ENCODE data around the gene OR8D2.
"Not testable (repeated sequence)": the region's sequence is repeated elsewhere in the genome, so short reads cannot be mapped to it uniquely, and the experiment has no call there.

OR8D2 gene

DNA sequence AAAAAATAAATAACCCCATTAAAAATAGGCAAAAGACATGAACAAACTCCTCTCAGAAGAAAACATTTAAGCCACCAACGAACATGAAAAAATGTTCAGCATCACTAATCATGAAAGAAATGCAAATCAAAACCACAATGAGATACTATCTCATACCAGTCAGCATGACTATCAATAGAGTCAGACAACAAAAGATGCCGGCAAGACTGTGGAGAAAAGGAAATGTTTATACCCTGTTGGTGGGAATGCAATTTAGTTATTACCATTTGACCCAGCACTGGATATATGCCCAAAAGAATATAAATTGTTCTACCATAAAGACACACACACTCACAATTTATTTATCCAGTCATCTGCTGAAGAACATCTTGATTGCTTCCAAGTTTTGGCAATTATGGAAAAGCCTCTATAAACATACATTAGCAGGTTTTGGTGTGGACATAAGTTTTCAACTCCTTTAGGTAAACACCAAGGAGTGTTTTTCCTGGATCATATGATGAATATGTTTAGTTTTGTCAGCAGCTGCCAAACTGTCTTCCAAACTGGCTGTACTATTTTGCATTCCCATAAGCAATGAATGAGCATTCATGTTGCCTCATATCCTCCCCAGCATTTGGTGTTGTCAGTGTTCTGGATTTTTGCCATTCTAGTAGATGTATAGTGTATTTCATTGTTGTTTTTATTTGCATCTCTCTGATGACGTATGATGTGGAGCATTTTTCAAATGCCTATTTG lies 34.2 kb downstream of the OR8D2 start:
- no peak for DNase-seq (ENCODE audit: low read depth in 3 of 3)

DNA sequence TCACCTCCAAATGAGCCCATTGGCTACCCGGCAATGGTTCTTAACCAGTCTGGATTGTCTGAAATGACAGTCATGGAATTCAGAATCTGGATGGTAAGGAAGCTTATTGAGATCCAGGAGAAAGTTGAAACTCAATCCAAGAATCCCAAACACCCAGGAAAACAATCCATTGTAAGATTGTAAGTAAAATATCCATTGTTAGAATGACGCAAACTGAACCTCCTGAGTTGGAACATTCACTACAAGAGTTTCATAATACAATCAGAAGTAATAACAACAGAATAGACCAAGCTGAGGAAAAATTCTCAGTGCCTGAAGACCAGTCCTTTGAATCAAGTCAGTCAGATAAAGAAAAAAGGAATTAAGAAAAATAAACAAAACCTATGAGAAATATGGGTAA lies 41.7 kb downstream of the OR8D2 start:
- DNase-seq (ENCODE audit: low read depth in 3 of 3): no peak

DNA sequence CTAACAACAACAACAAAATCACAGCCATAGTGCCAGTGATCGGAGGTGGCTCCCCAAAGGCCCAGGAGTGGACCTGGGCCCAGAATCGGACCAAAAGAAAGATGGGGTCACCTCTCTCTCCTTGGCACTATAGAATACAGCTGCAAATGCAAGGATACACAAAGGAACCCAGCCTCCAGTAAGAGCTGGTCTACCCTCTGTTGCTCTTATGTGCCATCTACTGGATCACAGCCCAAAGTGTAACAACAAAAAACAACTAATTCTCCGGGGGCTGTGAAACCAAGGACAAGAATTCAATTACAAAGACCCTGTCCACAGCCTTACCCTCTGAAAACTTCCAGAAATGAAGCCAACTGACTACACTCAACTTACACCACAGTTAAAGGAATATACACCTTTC lies 42.2 kb downstream of the OR8D2 start:
- no peak for DNase-seq (ENCODE audit: low read depth in 3 of 3)

DNA sequence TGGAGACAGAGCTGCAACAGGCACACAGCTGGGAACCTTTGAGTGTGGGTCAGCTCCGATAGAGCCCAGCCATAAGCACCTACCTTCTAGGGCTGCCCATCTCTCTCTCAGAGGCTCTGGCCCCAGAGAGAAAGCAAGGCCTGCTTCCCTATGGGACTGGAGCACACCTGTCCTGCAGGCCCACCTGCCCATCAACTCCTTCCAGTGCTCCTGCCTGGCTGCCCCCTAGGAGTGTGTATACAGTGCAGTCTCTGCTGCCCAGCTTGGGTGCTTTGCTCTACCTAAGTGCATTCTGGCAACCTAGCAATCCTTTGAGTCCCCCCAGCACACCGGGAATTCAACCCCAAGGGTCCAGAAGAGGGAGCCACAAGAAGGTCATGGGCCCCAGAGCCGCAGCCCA lies 42.8 kb downstream of the OR8D2 start:
- no peak for DNase-seq (ENCODE audit: low read depth in 3 of 3)

DNA sequence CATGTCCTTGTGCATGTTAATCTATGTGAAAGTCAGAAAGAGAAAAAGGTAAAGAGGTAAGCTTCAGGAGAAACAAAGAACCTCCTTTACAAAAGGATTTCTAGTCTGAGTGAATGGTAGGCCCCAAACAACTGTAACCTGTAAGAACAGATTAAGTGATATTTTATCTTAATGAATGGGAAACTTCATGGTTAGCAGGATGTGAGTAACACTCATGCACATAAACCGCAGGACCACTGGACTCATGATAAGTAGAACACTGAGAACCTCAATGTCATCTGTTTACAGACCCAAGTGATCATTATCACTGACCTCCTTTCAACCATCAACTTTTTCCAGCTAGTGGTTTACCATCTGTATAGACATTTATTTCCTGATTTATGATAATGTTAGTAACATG lies 43.9 kb downstream of the OR8D2 start:
- DNase-seq (ENCODE audit: low read depth in 3 of 3): no peak

DNA sequence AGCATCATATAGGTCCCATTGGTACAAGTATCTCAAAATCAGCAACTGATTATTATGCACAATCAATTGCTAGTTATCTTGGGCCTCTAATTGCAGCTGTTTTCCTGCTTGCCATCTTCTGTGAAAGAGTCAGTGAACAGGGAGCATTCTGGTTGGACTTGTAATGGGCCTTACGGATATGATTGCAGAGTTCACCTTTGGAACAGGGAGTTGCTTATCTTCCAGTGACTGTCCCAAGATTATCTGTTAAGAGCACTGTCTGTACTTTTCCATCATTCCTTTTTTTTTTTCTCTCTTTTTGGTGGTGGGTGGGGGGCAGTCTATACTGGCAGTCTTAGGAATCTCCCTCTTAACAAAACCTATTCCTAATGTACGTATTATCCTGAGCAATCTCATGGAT lies 46.0 kb downstream of the OR8D2 start:
- DNase-seq (ENCODE audit: low read depth in 3 of 3): no peak

DNA sequence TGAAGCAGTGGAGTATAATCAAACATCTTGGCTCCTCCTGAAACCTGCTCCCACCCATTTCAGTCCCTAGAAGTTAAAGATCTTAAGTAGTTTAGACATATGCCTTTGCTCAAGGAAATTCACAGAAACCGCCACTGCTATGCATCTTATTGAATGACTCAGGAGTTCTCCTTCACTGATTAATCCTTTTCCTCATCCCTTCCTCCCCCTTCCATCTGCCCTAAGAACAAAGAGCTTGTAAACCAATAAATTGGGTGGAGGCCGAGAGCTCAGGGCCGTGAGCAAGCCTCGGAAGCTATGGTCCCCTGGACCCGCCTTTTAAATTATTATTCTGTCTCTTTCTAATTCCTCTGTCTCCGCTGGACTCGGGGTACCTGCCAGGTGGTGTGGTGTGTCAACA lies 49.1 kb downstream of the OR8D2 start:
- not testable (repeated sequence) for DNase-seq (ENCODE audit: low read depth in 3 of 3)

Data from stimulated activated CD4-positive, alpha-beta T cell treated with anti-CD3 and anti-CD28 coated beads, TNF-alpha, amount 100 ng/mL, for 24 hours (primary cell).